Measurements from ENCODE around the gene S100A5.
"Not testable (repeated sequence)": the region's sequence is repeated elsewhere in the genome, so short reads cannot be mapped to it uniquely, and the experiment has no call there.

The S100A5 gene, protein sequence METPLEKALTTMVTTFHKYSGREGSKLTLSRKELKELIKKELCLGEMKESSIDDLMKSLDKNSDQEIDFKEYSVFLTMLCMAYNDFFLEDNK

DNA sequence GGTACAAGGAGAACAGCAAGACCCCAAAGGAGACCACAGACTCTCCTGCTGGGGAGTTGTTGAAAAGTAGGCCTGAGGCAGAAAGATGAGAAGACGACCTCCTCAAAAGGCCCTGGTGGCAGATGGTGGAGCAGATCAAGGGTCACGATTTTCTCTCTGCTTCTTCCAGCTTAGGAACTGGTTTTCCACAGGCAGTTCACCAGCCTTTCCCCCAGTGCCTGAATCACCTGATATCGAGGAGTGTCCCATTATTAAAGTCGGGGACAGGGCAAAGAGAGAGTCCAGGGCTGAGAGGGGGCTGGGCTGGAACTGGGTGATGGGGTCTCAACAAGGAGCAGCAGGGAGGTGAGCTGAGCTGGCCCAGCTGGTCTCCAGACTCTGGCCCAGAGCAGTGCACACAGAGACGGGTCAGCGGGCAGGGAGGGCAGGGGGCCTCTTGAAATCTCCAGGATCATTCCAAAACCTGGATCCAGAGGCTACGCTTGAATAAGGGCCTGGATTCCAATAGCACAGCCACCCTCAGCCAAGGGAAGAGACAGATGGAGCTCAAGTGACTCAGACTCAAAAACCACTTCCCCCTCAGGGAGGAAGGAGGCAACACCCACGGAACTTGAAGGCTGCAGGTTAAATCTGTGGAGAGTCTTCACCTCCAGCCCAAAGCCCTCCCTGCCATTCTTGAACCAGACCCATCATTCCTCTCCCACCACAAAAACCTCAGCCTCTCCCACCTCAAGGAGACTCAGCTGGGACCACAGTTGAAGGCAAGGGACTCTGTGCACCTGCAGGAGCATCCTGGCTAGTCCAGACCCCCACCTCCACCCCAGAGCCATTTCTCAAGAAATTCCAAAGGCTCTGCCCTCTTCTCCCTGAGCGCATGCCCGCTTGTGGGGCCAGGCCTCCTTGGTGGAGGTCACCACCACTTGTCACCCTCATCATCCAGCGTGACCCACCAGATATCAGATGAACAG lies at the start of gene S100A5:
Gene S100A5 (minus strand): TSS at position 541 of the 968 bp plus-strand sequence. CDS start 743 bp downstream, outside the sequence.
- peak; percentile 50 for DNase-seq (ENCODE audit: low read depth)

DNA sequence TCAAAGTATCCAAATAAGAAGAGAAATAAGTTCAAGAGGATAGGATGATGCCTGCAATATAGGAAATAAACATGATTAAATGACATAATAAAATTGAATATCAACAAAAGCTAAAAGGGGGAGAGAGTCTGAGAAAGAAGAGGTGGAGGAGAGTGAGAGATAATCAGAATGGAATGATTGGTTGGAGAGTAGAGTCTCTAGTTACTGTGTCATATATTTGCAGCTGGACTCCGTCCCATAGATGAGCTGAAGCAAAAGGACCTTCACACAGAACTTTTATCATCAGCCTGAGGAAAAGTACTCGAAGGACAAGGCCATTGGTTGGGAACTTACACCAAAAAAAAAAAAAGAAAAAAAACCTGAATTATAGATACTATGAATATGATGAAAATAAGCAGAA lies 47.7 kb upstream of the S100A5 start:
- DNase-seq (ENCODE audit: low read depth): no peak

DNA sequence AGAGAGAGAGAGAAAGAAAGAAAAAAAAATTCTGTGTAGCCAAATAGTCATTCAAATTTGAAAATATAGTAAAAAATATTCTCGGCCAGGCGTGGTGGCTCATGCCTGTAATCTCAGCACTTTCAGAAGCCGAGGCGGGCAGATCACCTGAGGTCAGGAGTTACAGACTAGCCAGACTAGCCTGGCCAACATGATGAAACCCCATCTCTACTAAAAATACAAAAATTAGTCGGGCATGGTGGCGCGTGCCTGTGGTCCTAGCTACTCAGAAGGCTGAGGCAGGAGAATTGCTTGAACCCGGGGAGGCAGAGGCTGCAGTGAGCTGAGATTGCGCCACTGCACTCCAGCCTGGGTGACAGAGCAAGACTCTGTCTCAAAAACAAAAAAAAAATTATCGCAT lies 47.3 kb upstream of the S100A5 start:
- not testable (repeated sequence) for DNase-seq (ENCODE audit: low read depth)

DNA sequence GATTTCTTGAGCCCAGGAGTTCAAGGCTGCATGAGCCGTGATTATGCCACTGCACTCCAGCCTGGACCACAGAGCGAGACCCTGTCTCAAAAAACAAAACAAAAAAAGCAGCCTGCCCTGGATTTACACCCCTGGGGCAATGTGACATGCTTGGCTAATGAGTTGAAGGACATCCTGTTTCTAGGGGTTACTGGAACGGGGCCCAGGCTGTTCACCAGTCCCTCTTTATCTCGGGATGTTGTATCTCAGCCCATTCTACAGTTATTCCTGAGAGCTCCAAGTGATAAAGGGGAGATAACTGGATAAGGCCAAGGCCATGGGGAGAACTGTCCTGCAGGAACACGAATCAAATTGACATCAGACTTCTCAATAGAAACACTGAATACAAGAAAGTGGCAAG lies 46.6 kb upstream of the S100A5 start:
- no peak for DNase-seq (ENCODE audit: low read depth)

DNA sequence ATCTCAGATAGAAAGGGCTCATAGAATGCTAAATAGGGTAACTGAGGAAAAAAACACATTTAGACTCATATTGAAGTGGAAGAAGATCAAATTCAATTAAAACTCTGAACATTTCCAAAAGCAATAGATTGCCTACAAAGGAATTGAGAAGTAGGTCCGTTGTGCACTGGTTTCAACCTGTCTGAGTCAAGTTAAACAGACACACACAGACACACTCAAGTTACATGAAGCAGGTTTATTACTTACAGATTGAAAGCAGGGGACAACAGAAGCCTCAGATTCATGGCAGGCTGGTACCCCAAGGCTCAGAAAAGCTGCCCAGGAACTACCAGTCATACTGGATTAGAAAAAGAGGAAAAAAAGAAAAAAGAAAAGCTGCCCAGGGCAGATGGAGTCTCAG lies 45.6 kb upstream of the S100A5 start:
- no peak for DNase-seq (ENCODE audit: low read depth)

DNA sequence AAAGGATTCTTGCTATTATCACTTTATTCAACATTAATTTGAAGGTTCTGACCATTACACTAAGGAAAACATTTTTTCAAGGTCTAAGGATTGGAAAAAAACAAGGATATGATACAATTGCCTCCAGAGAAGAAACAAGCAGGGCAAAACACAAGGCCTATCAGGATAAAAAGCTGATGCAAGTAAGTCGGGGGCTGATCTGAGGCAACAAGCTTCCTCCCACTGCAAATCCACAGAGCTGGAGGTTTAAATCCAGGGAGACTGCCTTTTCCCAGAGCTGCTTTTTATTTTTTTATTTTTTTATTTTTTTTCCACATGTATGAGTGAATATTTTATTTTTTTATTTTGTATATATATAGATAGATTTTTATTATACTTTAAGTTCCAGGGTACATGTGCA lies 44.3 kb upstream of the S100A5 start:
- no peak for DNase-seq (ENCODE audit: low read depth)

DNA sequence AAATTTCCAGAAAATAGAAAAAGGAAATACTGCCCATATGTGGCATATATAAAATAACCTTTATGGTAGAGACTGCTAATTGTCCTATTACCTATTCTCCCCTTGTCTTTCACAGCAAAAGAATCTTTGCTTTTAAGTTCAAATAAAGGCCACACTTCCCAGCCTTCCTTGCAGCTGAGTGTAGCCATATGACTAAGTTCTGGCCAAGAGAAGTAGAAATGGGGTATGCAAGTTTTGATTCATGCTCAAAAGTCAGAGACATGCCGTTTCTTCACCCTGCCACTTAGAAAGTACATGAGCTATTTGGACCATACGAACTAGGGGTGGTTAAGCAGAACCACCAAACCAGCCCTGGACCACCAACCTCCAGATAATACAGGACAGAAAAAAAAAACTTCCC lies 43.2 kb upstream of the S100A5 start:
- no peak for DNase-seq (ENCODE audit: low read depth)

DNA sequence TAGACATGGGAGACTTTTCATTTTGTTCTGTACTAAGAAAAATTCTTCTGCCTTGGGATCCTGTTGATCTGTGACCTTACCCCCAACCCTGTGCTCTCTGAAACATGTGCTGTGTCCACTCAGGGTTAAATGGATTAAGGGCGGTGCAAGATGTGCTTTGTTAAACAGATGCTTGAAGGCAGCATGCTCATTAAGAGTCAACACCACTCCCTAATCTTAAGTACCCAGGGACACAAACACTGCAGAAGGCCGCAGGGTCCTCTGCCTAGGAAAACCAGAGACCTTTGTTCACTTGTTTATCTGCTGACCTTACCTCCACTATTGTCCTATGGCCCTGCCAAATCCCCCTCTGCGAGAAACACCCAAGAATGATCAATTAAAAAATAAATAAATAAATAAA lies 42.8 kb upstream of the S100A5 start:
- DNase-seq (ENCODE audit: low read depth): not testable (repeated sequence)

DNA sequence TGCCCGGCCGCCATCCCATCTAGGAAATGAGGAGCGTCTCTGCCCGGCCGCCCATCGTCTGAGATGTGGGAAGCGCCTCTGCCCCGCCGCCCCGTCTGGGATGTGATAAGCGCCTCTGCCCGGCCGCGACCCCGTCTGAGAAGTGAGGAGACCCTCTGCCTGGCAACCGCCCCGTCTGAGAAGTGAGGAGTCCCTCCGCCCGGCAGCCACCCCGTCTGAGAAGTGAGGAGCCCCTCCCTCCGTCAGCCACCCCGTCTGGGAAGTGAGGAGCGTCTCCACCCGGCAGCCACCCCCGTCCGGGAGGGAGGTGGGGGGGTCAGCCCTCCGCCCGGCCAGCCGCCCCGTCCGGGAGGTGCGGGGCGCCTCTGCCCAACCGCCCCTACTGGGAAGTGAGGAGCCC lies 42.1 kb upstream of the S100A5 start:
- DNase-seq (ENCODE audit: low read depth): not testable (repeated sequence)

DNA sequence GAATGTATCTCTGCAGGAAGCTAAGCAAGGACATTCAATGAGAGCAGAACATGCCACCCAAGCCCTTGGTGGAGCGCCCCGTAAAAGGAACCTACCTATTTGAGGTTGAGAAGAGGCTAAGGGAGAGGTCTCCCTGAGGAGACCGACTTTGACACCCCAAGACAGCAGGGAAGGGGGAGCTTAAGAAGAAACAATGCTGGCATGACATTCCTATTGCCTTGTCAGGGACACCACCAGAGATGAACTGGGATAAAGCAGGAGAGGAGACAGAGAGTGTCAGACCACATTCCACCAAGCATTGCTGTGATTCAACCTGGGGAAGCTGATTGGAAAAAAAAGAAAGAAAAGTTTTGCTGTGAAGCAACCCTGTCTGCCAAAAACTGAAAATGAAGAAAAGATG lies 38.2 kb upstream of the S100A5 start:
- DNase-seq (ENCODE audit: low read depth): no peak

DNA sequence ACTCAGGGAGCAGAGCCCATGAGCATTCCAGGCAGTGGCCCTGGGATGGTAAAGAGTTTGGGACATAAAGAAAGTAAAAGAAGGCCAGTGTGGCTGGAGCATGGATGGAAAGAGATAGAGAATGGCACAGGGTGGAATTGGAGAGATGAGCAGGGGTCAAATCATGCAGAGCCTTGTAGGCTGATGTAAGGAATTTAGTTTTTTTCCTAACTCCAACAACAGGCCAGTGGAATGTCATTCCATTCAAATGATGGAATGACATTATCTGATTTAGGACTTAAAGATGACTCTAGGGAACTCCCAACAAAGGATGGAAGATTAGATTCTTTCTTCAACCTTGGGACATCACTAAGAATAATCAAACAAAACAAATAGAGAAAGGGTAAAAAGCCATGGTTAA lies 37.8 kb upstream of the S100A5 start:
- DNase-seq (ENCODE audit: low read depth): no peak

DNA sequence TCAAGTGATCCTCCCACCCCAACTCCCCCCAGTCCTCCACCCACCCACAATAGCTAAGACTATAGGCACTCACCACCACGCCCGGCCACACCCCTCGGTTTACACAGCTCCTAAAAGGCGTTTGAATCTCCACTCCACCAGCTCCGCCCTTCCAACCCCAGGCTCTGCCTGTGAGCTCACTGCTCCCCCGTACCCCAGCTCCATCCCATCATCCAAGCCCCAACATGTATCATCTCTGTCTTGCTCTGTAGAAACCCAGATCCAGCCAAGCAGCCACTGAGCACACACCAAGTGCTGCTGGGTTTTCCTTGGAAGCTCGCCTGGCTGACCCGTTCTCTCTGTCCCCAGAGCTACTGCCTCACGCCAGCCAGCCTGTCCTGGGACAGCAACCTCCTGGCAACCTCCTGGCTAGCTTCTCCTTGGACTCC lies 36.9 kb upstream of the S100A5 start:
- no peak for DNase-seq (ENCODE audit: low read depth)

DNA sequence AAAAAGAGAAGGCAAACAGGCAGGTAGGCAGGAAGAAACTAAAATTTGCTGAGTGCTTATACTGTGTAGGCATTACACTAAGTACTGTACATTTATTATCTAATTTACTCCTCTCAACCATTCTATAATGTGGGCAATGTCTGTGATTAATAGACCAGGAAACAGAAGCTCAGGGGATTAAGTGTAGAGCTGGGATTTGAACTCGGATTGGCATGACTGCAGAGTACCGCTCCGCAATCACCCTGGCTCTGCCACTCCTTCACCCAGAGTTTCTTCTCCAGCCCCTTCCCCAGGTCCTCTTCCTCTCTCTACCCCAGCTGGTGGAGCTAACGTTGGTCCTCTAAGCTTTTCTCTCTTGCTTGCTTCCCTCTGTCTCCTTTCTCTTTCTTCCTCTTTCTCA lies 36.4 kb upstream of the S100A5 start:
- DNase-seq (ENCODE audit: low read depth): no peak

DNA sequence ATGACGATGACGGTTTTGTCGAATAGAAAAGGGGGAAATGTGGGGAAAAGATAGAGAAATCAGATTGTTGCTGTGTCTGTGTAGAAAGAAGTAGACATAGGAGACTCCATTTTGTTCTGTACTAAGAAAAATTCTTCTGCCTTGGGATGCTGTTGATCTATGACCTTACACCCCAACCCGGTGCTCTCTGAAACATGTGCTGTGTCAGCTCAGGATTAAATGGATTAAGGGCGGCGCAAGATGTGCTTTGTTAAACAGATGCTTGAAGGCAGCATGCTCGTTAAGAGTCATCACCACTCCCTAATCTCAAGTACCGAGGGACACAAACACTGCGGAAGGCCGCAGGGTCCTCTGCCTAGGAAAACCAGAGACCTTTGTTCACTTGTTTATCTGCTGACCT lies 34.8 kb upstream of the S100A5 start:
- DNase-seq (ENCODE audit: low read depth): not testable (repeated sequence)

DNA sequence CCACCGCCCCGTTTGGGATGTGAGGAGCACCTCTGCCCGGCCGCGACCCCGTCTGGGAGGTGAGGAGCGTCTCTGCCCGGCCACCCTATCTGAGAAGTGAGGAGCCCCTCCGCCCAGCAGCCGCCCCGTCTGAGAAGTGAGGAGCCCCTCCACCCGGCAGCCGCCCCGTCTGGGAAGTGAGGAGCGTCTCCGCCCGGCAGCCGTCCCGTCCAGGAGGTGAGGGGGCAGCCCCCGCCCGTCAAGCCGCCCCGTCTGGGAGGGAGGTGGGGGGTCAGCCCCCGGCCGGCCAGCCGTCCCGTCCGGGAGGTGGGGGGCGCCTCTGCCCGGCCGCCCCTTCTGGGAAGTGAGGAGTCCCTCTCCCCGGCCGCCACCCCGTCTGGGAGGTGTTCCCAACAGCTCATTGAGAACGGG lies 34.4 kb upstream of the S100A5 start:
- DNase-seq (ENCODE audit: low read depth): not testable (repeated sequence)

DNA sequence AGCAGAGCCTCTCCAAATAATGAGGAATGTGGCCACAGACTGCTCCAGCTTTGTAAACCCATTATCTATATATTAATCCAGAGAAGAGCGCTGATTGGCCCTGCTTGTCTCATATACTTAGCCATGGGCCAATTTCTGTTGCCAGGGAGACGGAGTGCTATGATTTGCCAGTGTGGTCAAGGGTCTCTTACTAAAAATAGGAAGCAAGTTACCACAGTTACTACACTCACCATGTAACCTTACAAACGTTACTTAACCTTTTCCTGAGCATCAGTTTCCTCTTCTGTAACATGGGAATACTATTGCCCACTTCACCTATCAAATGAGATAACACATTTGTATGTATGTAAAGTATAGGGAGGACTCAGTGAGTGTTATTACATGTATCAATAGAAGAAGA lies 32.6 kb upstream of the S100A5 start:
- no peak for DNase-seq (ENCODE audit: low read depth)

DNA sequence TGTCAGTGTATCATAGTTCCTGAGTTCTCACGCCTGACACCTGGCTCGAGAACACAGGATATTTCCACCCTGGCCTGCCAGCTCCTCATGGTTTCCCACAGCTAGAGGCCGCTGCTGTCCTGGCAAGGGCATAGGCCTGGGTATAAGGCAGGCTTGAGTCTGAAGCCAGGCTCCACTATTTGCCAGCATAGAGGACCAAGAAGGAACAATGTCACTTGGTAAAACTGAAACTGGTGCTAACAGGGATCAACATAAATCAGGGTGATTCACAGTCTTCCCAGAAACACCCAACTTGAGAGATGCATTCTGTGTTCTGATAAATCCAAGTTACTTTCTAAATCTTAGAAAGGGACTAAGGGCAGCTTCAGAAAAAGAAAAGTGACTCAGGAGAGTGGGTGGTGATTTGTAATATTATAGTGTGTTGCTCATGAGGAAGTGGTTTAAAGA lies 31.9 kb upstream of the S100A5 start:
- no peak for DNase-seq (ENCODE audit: low read depth)

DNA sequence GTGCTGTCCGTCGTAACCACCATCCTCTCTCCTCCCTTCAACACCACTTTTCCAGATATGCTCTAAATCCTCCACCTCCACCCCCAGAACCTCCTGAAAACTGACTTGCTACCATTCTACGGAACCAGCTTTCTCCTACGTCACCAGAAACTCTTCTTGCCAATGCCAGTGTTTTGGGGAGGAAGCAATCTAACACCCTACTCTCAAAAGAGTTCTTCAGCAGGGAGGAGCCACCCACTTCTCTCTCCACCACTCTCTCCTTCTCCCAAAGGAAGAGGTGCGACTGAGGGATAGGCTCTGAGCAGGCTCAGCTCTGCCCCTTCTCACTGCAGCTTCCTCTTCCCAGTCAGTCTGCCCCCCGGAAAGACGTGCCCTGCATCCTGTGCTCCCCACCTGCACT lies 31.0 kb upstream of the S100A5 start:
- DNase-seq (ENCODE audit: low read depth): no peak

DNA sequence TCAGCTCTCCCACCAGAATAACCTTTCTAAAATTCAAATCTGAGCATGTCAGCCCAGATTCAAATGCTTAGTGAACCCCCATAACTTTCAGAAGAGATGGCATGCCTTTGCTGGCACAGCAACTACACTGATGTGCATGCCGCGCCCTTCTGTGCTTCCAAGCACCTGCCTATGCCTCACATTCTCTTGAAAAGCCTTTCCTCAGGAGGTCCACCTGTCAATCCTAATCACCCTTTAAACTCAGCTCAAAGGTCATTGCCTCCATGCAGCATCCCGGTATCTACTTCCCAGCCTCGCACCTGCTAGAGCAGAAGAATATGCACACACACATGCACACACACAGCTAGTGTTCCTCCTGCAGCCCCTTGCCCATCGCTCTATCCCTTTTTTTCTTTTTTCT lies 30.1 kb upstream of the S100A5 start:
- no peak for DNase-seq (ENCODE audit: low read depth)

DNA sequence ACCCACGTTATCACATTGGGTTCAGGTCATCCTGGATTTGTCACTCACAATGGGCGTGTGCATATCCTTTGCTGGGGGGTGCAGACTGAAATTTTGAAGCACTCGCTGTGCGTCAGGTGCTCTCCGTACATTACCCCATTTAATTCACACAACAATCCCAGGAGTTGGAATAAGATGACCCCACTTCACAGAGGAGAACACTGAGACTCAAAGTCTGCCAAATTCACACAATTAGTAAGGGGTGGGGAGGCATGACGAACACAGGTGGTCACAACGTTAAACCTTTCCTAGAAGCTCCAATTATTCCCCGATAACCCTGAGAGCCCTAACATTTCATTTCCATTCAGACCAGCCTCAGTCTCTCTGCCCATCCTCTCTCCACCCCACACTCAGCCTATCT lies 28.7 kb upstream of the S100A5 start:
- no peak for DNase-seq (ENCODE audit: low read depth)

DNA sequence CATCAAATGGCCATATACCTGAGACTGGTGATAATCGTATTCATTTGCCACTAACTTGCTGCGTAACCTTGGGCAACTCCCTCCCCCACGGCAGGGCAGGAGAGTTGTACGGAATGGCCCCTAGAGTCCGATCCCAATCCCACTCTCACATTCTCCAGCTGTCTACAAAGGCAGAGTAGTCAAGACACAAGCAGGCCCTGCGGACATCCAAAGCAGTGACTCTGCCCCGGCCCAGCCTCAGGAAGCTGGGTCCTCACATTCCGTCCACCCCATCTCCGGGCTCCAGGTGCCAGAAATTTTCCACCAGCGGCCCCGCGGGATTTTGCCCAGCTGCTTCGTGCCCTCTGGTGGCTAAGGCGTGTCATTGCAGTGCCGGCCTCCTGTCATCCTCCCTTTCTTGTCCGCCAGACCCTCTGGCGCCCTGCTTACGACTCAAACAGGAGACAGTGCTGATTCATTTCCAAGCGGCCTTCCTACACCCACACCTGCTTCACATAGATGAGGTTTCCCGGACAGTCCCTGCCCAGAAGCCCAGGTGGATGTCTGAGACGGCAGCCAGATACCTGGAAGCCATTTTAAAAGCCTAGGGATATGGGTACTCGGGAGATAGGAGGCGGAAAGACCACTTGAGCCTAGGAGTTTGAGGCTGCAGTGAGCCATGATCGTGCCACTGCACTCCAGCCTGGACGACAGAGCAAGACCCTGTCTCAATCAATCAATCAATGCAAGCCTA lies 27.8 kb upstream of the S100A5 start:
- DNase-seq (ENCODE audit: low read depth): peak; percentile 73

DNA sequence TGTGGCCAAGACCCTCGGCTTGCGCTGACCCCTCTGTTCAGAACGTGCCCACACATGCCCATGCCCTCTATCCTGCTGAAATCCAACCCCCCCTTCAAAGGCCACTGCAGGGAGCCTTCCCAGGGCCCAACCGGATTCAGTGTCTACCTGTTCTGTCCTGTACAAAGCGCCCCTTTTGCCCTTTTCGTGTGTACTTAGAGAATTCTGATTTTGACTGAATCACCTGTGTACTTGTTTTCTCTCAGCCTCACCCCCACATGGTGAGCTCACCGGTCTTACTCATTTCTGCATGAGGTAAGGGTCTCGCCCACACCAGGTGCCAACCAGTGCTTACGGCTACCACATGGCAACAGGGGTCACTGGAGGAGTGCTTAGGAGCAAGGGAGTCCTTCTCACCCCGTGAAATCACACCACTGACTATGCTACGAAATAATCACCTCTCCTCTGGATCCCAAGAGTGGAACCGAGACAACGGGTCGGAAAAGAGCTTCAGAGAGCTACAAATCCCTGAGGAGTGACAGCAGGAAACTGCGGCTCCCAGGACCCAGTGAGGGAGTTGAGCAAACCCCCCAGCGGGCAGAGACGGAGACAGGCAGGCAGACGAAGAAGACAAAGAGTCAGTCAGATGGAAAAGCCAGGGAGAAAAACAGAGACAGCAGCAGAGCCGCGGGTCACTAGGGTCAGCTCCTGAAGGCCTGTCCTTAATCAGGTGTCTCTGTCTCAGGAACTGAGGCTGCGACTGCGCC lies 27.1 kb upstream of the S100A5 start:
- DNase-seq (ENCODE audit: low read depth): no peak

Data from stimulated activated CD8-positive, alpha-beta memory T cell treated with anti-CD3 and anti-CD28 coated beads, Interleukin-12 subunit alpha, Interleukin-12 subunit beta, amount 100 ng/mL, for 1 hour (primary cell).